Sciatic nerve (tissue), 2 donors: Measurements from ENCODE around the gene NTM. TPM values are rescaled to one million over a fixed set of nuclear protein-coding genes. Genes with fewer than 3 reads are reported as not detected.

Experiments
- ATAC-seq: fragments of 200-7000 bp; cut with Tn5 transposase; one replicate; pipeline ENCODE4 v1.9.1; 2020; ENCODE audit warnings: mild to moderate bottlenecking, moderate library complexity
- DNase-seq: peaks from one replicate; pipeline ENCODE4 v3.0.0-alpha.2; 2020; ENCODE audit warnings: low spot score
- intact Hi-C: fragments of 100-400 bp; cut with DNase I; formaldehyde crosslinking; loops from one replicate; pipeline ENCODE4 v1.14.2; 2022
- total RNA-seq: library from RNA; stranded (reverse); fragmentation: NEBNext Ultra II Directional; extraction: Animal tissue kit (Norgen Biotek cat#: 25700); gene quantifications from one replicate; pipeline ENCODE4 v1.2.1, GENCODE V29; 2021
- donor health status: DM: no; HTN: no; CAD: no.
- donor health status: DM: no; HTN: no; CAD: no.

The NTM gene
- total RNA-seq, 1 donor from 2014 or later: 19.5 TPM

DNA sequence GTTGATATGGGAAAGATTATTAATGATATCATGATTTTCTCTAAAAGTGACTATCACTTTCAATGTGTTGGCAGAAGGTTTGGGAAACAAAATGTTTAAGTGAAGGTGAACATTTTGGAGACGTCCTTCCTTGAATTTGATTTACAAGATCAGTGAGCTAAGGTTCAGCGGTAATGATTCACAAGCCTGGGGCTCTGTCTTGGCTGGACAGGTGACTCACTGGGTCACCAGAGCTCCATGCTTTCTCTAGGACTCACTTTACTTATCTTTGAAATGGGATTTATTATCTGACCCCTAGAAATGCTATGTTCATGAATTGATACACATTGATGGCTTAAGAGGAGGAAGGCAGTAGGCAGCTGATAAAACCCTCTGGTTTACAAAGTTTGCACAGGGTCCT, 437.5 kb downstream of the NTM start:
- intact Hi-C loops: no loop called here
- no peak for DNase-seq
- no peak for ATAC-seq

DNA sequence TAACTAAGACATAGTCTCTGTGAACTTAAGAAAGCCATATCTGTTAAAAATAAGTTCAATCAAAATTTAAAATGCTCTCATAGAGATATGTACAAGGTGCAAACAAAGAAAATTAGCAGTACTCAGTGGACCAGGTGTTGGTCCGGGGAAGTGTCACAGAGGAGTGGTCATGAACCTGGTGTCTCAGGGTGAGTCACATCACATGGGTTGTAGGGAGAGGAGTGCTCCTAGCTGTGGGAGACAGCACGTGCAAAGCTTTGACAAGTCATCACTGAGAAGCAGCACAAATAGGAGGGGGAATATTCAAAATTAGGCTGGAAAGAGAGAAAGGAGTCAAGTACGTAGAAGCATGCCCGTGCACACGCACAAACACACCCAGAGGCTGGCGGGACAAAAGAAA, 438.1 kb downstream of the NTM start:
- intact Hi-C loops: no loop called here
- ATAC-seq (no peak), DNase-seq (no peak)

DNA sequence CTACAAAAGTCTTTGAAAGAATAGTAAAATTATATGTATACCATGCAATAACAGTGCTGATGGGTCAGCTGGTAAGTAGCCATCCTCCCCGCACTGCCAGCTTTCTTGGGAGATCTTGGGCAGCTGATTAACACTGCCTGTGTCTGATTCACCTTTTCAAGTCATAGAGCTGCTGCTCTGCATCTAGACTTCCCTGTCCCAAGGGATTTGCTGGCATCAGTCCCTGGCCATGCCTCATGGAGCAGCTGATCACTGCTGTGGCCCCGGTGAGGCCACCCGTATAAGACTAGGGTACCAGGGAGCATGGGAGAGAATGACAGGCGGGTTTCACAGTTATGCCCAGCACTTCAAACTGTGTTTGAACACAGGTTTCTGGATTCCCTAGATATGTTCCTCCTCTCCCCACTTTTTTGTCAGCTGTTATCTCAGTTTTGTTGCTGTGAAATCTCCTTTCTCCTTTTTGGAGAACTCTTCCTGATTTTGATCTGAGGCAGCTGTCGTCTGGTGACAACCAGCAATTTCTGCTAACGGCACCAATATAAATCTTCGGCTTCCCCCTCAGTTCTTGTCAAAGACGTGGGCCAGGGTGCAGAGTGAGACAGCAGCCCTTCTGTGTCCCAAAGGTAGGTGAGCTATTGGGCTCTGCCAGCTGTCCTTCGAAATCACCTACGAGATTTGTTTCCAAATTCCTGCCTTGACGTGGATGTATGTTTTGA, 438.9 kb downstream of the NTM start:
- ATAC-seq (no peak), DNase-seq (no peak)
- intact Hi-C loops: no loop called here

DNA sequence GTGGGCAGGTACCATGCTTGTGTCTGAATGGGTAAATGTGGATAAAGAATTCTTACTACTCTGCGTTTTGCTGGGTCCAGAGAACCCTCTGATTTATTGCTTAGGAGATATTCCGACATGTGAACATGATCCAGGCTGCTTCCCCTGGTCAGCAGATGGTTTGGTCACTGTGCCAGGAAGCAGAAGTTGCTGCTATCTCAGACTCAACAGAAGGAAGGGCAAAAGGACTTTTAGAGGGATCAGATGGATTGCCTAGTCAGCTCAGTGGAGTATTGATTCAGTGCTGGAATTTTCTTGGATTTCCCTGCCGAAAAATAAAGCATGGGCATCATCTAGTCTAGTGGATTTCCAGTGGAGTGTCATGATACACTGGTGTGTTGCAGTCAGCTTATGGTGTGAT, 440.1 kb downstream of the NTM start:
- DNase-seq (no peak), ATAC-seq (no peak)
- intact Hi-C loops: no loop called here

DNA sequence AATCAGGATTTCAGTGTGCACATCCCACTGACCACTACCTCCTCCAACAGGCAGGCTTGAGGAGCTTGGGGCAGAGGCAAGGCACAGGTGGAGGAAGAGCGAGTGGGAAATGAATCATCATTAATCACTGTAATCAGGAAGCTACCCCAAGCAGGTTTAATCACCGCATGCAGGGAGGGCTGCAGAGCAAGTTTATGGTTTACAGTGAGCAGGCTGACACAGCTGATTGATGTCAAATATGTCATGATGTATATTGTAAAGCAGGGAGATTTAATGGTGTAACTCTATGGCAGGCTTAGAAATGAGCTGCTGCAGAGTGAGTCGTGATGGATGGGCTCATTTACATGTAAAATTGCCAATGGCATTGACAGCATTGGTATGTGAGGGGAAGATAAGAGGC, 441.0 kb downstream of the NTM start:
- DNase-seq: no peak
- ATAC-seq: no peak
- intact Hi-C loops: no loop called here

DNA sequence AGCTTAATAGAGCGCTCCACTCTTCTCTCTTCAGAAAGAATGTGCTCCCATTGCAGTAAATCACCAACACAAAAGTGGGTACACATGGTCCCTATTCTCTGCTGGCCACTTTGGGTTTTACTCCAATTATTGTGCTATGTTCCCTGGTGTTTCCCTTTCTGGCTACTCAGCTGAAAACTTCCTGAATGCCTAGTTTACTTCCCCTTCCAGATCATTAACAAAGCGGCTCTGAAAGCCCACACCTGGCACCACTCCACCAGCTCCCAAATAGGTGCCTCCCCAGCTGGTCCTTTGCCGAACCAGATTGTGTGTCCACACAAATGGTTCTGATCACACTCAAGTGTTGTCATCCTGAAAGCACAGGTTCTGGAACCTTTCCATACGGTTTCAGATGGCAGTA, 443.7 kb downstream of the NTM start:
- no peak for DNase-seq
- intact Hi-C loops: no loop called here
- no peak for ATAC-seq

DNA sequence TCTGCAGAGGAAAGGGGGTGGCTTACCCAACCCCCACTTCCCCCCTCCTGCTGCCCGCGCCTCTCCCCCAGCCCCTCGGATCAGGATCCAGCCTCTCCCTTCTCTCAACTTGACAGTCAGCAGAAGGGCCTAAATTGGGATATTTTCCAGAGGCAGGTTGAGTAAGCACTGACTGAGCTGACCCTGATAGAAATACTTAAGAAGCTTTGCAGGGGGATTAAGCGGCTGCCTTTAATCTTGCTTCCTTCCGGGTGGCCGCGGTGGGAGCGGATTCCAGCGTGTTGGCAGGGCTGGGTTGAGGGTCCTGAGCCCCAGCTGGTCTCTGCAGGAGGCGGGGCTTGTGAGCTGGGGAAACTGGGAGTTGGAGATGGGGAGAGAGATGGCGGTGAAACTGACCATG, 445.2 kb downstream of the NTM start:
- ATAC-seq (no peak), DNase-seq (no peak)
- intact Hi-C loops: no loop called here

DNA sequence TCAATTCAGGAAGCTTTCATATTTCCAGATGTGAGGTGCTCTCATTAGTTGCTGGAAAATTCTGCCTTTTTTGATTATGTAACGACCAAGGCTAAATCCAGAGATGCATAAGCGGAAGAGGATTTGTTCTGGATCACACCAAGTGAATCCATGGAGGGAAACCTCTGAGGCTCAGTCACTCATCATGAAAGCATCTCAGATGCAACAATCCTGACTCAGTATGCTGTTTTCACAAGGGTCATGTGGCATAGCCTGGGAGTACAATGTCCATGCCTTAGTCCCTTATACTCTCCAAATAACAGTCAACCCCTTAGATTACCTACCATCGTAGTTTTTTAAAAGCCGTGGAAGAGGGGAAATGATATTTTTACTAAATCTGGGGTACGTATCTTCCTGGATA, 445.6 kb downstream of the NTM start:
- ATAC-seq (no peak), DNase-seq (no peak)
- intact Hi-C loops: no loop called here

DNA sequence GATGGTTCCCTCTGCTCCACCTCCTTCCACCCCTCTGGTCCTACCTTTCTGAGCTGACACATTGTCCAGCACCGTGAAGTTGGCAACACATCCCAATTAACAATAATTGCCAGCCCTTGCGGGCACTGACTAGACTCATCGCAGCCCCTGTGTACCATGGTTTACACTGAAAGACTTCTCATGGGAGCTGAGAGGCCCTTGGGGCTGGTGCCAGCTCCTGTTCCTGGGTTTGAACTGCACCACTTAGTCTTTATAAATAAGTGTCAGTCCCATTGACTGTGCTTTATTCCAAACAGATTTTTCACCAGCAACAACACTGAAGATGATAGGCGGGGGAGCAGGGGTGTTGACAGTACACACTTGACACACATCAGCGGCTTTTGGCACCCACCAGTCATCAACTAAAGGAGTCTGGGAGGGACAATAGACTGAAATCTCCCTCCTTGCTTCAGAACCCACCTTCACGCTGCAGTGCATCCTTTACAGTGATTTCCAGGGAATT, 447.3 kb downstream of the NTM start:
- intact Hi-C loops: no loop called here
- DNase-seq (no peak), ATAC-seq (no peak)

DNA sequence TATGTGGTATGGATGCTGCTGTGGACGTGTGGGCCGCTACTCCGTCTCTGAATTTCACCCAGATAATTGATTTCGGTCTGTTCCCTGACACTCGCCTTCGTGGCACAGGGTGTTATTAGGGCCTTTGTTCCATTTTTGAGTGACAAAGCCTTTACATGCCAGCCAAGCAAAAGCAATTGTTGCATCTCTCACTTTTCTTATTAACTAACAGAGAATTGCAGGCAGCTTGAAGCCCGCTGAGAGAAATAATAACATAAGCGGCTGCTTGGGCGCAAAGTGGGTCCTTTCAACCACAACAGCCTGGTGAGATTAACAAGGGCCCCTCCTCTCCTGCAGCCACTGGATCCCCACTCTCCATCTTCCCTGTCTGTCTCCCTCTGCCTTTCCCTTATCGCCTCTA, 449.4 kb downstream of the NTM start:
- DNase-seq (no peak), ATAC-seq (no peak)
- intact Hi-C loops: no loop called here

DNA sequence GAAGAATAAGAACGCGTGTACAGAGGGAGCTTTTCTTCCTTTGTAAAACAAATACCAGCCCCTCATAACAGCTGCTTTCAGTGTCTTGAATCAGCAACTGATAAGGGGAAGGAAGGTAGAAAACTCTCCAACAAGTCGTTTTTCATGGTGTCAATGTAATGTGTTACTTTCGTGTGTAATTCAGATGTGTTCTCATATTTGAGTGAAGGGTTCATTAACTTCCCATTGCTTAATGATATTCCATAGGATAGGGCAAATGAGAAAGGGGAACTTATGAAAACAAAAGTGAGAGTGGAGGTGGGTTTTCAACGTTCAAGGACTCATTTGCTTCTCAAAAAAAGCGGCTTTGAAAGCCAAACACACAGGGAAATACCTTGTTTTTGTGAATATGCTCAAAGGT, 452.1 kb downstream of the NTM start:
- ATAC-seq (no peak), DNase-seq (no peak)
- intact Hi-C loops: no loop called here

DNA sequence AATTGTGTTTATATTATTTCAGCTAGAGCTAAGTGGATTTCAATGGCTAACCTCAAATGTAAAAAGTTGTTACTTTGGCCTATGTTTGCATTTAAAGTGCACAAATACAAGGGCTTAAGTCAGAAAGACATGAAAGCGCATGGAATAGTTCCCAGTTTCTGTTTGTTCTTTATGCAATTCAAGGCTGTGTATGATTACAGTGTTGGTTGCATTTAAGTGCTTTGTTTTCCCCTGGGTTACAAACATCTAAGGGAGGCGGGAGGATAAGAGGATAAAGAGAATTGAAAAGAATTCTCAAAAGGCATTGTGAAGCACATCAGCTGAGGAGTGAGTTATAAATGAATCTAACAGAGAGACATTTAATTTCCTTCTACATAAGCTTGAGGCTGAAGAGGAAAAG, 453.4 kb downstream of the NTM start:
- ATAC-seq (no peak), DNase-seq (no peak)
- intact Hi-C loops: no loop called here

DNA sequence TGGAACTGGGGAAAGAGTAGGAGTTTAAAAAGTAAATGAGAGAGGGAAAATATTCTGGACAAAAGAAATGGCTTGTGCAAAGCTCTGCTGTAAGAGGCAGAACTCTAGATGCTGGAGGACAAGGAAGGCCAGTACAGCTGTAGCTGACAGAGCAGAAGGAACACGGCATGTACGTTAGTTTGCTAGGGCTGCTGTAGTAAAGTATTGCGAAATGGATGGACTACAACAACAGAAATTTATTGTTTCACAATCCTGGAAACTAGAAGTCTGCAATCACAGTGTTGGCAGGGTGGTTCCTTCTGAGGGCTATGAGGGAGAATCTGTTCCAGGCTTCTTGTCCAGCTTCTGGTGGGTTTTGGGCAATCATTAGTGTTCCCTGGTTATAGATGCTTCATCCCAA, 454.4 kb downstream of the NTM start:
- DNase-seq (no peak), ATAC-seq (peak; percentile 86)
- intact Hi-C loops: no loop called here

DNA sequence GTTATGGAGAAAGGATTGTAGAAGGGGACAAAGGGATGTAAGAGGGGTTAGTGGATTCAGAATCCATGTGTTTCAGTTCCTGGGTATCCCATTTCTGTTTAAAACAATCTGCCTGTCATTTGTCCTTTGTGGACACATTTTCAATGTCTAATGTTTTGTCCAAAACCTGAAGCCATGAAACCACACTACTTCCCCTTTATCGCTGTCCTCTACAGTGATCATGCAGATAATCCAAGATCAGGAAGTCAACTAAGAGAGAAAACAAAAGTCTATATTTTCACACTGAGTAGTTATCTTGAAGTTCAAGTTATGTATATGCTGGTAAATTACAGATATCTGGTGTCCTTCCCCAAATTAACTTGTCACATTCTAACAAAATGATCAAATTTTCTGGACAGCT, 457.0 kb downstream of the NTM start:
- intact Hi-C loops: no loop called here
- ATAC-seq: no peak

DNA sequence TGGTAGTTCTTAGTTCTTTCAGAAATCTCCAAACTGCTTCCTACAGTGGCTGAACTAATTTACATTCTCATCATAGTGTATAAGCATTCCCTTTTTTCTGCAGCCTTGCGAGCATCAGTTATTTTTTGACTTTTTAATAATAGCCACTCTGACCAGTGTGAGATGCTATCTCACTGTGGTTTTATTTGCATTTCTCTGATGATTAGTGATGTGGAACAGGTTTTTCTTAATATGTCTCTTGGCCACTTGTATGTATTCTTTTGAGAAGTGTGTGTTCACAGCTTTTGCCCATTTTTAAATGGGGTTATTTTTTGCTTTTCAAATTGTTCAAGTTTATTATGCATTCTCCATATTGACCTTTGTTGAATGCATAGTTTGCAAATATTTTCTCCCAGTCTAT, 459.3 kb downstream of the NTM start:
- DNase-seq (no peak), ATAC-seq (no peak)
- intact Hi-C loops: no loop called here

More for the DNA sequence above, 457.0 kb downstream of the NTM start:
- no peak for DNase-seq

DNA sequence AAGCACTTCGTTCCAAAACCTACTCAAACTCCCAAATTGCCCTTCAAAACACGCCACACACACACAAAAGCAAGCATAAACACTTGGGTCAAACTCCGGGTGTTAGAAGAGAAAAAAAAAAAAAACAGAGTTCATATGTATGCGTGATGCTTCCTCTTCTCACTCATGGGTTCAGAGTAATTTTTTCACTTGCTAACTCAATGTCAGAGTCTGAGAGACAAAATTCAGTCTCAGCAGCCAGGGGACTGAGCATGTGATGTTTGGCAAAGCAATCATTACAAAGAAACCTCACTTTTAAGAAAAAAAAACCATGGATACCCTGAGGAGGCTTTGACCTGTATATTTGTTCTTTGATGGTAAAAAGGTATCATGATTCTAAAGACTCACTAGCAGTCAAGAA, 461.7 kb downstream of the NTM start:
- DNase-seq (no peak), ATAC-seq (no peak)
- intact Hi-C loops: no loop called here

DNA sequence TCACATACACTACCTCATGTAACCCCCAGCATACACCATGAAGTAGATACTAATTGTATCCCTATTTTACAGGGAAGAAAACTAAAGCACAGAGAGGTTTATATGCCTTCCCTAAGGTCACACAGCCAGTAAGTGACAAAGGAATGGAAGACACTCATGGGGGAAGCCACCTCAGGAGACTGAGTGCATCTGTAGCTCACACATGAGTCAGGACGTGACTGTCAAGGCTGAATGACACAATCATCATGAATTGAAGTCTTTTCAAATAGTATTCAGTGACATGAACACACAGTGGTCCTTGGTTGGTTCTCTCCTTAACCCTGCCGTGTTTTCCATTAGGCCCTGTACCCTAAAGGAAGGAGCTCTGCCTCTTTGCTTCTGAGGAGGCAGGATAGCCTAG, 463.0 kb downstream of the NTM start:
- no peak for ATAC-seq
- intact Hi-C loops: no loop called here
- DNase-seq: no peak

DNA sequence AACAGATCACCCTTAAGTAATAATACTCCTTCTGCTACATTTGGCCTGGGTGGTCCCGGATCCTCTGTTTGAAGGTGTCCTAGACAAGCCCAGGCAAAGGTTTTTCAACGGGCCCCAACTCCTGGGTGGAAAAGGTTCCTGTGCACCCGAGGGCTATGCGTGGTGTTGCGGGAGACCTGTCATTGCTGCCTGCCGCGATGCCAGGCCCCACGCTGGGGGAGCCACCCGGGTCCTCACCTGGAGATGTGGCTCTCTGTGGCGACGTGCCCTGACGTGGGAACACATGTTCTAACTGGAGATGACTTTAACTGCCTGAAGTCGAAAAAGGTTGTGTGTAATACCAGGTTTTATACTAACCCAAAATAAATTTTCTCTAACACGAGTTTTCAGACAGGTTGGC, 467.1 kb downstream of the NTM start:
- DNase-seq (no peak), ATAC-seq (no peak)
- intact Hi-C loops: no loop called here

DNA sequence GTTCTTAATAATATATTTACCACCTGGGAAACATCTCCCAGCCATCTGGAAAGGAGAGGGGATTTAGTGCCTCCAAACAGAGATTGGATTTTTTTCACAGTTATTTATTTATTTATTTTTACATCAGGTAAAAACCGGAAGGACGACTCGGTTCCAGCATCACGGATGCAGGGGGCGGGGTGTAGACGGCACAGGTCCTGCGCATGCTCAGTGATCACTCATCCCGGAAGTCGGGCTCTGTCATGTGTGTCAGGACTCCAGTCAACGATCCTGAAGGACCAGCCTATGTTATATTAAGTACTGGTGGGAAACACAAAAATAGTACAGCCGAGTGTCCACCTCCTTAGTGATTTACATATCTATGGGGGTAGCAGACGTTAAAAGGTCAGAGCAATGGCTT, 467.6 kb downstream of the NTM start:
- intact Hi-C loops: no loop called here
- ATAC-seq: no peak
- DNase-seq: no peak

DNA sequence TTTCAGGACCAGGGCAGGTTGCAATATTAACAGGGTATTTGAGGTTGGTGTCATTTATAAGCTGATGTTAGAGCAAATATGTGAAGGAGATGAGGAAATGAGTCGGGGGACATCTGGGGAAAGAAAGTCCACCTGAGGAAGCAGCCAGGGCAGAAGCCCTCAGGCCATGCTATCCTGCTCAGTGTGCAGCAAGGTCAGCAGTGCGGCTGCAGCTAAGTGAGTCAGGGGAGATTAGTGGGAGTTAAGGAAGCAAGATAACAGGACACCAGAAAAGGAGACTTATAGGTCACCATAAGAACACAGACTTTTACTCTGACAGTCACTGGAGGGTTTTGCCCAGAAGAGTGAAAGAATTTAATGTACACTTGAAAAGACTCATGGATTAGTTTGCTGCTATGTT, 468.9 kb downstream of the NTM start:
- intact Hi-C loops: no loop called here
- no peak for DNase-seq
- ATAC-seq: no peak

DNA sequence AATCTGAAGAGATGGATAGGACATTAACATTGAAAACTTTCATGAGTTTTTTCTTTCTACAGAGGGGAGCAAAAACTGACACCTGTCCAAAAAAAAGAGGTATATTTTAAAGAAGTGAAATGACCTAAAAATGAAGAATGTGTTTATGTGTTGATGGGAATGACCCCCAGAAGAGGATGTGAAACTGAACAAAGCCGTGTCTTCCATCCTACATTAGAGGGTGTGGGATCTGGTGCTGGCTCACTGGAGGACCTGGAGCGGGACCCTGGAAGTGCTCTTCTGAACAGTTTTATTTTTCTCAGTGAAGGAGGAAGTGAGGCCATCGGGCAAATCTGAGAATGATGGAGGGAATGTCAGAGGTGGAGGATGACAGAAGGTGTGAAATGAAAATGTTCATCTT, 470.1 kb downstream of the NTM start:
- ATAC-seq (no peak), DNase-seq (no peak)
- intact Hi-C loops: no loop called here

DNA sequence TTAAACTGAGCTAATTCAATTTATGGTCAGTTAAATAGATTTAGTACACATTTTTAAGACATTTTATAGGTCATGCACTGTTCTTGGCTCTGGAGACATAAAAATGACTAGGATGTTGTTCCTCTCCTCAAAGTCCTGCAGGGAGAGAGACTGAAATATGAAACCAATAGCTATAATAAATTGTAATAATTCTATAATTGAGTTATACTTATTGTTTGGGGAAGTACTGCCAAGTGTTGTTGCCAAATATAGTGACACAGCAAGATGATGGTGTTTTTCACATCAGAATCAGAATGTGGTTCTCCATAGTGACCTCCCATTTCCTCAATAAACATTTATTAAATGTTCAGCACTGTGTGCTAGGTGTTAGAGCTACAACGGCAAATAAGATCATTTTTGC, 470.6 kb downstream of the NTM start:
- intact Hi-C loops: no loop called here
- ATAC-seq: no peak
- no peak for DNase-seq
